B cell (primary cell): ENCODE results near the gene LRRC49. TPM values are rescaled to one million over a fixed set of nuclear protein-coding genes. Genes with fewer than 3 reads are reported as not detected.

Source experiments
- ATAC-seq: fragments of 200-7000 bp; cut with Tn5 transposase; one replicate; pipeline ENCODE4 v1.10.0; 2021; ENCODE audit warnings: low read depth, mild to moderate bottlenecking, moderate number of reproducible peaks, moderate library complexity
- CTCF ChIA-PET: fragments of 350-600 bp; sonication (Branson Sonifier 250); formaldehyde crosslinking; loops from one replicate; lab custom pipeline; 2021; ENCODE audit warnings: antibody characterized with exemption, inconsistent platforms; lab: Charles Lee
- POLR2A ChIA-PET: fragments of 350-600 bp; sonication (Branson Sonifier 250); formaldehyde crosslinking; loops from one replicate; lab custom pipeline; 2021; ENCODE audit warnings: antibody characterized with exemption; lab: Charles Lee
- DNase-seq: peaks from one replicate; pipeline ENCODE4 v3.0.0; 2013
- H2AFZ ChIP-seq: 2 replicates; pipeline ENCODE4 v1.6.1; 2012; ENCODE audit warnings: mild to moderate bottlenecking, low read depth, low read length; ENCODE audit not compliant: insufficient read depth, poor library complexity, severe bottlenecking
- H3K27ac ChIP-seq, 2 donors: 1 replicate in 1 of 2; 2 replicates in 1 of 2; pipeline ENCODE4 v1.5.1; 2012 to 2013; ENCODE audit warnings: low read length in 2 of 2, mild to moderate bottlenecking in 2 of 2, moderate library complexity in 1 of 2
- H3K27me3 ChIP-seq, 4 experiments: fragments of 200-600 bp in 1 of 4; sonication (generic) in 1 of 4; replicated peaks in 1 of 4; 1 replicate in 2 of 4; 2 replicates in 2 of 4; pipeline versions ENCODE4 v1.6.1 to v1.7.0; 2013 to 2016; ENCODE audit warnings: low read length in 3 of 4, mild to moderate bottlenecking in 2 of 4, mixed read lengths in 1 of 4, moderate library complexity in 1 of 4; ENCODE audit not compliant: insufficient read depth in 4 of 4, control insufficient read depth in 3 of 4; ENCODE audit errors: control extremely low read depth in 1 of 4
- H3K36me3 ChIP-seq, 2 experiments: replicated peaks in 1 of 2; 1 replicate in 1 of 2; 2 replicates in 1 of 2; pipeline versions ENCODE4 v1.6.1 to v1.7.1; 2013; ENCODE audit warnings: low read length in 1 of 2; ENCODE audit not compliant: insufficient read depth in 2 of 2, control insufficient read depth in 1 of 2; ENCODE audit errors: control extremely low read depth in 1 of 2, extremely low read depth in 1 of 2
- H3K4me1 ChIP-seq, 2 donors: fragments of 200-600 bp in 1 of 2; sonication (generic) in 1 of 2; 1 replicate in 1 of 2; 2 replicates in 1 of 2; pipeline versions ENCODE4 v1.5.1 to v1.6.1; 2013 to 2017; ENCODE audit warnings: low read length in 2 of 2; ENCODE audit not compliant: control insufficient read depth in 2 of 2, insufficient read depth in 2 of 2
- H3K4me2 ChIP-seq: replicated peaks from 2 replicates; pipeline ENCODE3; 2012; ENCODE audit warnings: mild to moderate bottlenecking, low read depth, low read length; ENCODE audit not compliant: poor library complexity, severe bottlenecking
- H3K4me3 ChIP-seq, 5 experiments: fragments of 200-600 bp in 1 of 5; sonication (generic) in 1 of 5; 1 replicate in 3 of 5; 2 replicates in 2 of 5; pipeline versions ENCODE4 v1.5.1 to v1.7.0; 2011 to 2016; ENCODE audit warnings: low read length in 4 of 5, mild to moderate bottlenecking in 4 of 5, low read depth in 2 of 5, control low read depth in 1 of 5, moderate library complexity in 1 of 5; ENCODE audit not compliant: insufficient read depth in 1 of 5; ENCODE audit errors: control extremely low read depth in 1 of 5, extremely low read depth in 1 of 5
- H3K79me2 ChIP-seq: fragments of 200-600 bp; sonication (generic); one replicate; pipeline ENCODE4 v1.6.0; 2016; ENCODE audit warnings: low read length; ENCODE audit not compliant: control insufficient read depth, insufficient read depth
- H3K9ac ChIP-seq: fragments of 200-600 bp; sonication (generic); 2 replicates; pipeline ENCODE4 v1.6.1; 2017; ENCODE audit warnings: mild to moderate bottlenecking, low read length, moderate library complexity
- H3K9me3 ChIP-seq, 3 donors: one replicate each; pipeline versions ENCODE4 v1.6.1 to v1.7.1; 2013; ENCODE audit warnings: low read length in 2 of 3; ENCODE audit not compliant: control insufficient read depth in 2 of 3, insufficient read depth in 1 of 3; ENCODE audit errors: control extremely low read depth in 1 of 3
- H4K20me1 ChIP-seq: 2 replicates; pipeline ENCODE4 v1.6.0; 2012; ENCODE audit warnings: mild to moderate bottlenecking, low read length; ENCODE audit not compliant: insufficient read depth, control insufficient read depth, poor library complexity, severe bottlenecking
- H3K27ac Mint-ChIP-seq: one replicate; pipeline ENCODE4 v1.8.0; 2021; ENCODE audit warnings: mixed read lengths
- H3K27me3 Mint-ChIP-seq: one replicate; pipeline ENCODE4 v1.8.0; 2021; ENCODE audit warnings: mixed read lengths
- H3K4me1 Mint-ChIP-seq: one replicate; pipeline ENCODE4 v1.8.0; 2021; ENCODE audit warnings: mixed read lengths
- H3K4me3 Mint-ChIP-seq: one replicate; pipeline ENCODE4 v1.8.0; 2021; ENCODE audit warnings: mixed read lengths
- H3K9me3 Mint-ChIP-seq: one replicate; pipeline ENCODE4 v1.8.0; 2022; ENCODE audit warnings: mixed read lengths; ENCODE audit not compliant: insufficient read depth
- EZH2 ChIP-seq: IDR thresholded peaks from 2 replicates; pipeline ENCODE4 v1.6.1; 2012; ENCODE audit warnings: borderline replicate concordance, low read depth, mild to moderate bottlenecking, moderate library complexity, low read length; ENCODE audit not compliant: insufficient read depth, poor library complexity, severe bottlenecking
- WGBS: methylation state at CpG from one replicate; pipeline ENCODE4 v1.1.5; 2013; ENCODE audit warnings: missing lambda C conversion rate; ENCODE audit not compliant: insufficient coverage; 5-methylcytosine and 5-hydroxymethylcytosine counted together
- intact Hi-C: fragments of 100-400 bp; cut with micrococcal nuclease; formaldehyde crosslinking; loops from one replicate; pipeline ENCODE4 v1.10.0; 2022
- polyA plus RNA-seq: library from polyadenylated mRNA; depleted of rRNA; stranded (reverse); fragments of >200 nt; gene quantifications from 2 replicates; pipeline ENCODE4 v1.2.3, GENCODE V29; 2012
- total RNA-seq, 2 donors: library from RNA; stranded (reverse); fragments of 120-200 nt in 1 of 2; gene quantifications; 1 replicate in 1 of 2; 2 replicates in 1 of 2; pipeline versions ENCODE4 v1.2.3 to v1.2.4, GENCODE V29; 2013 to 2022
- TF ChIP-seq, protein P1 (sequence below): fragments of 200-600 bp; IDR thresholded peaks from one replicate; pipeline ENCODE4 v1.8.0; 2022; ENCODE audit warnings: antibody characterized with exemption, mild to moderate bottlenecking

Gene LRRC49
- total and polyA plus RNA-seq, 2 donors (not counting 1 experiment from before 2014, with no cell fraction given) = 0.22 to 1.4 TPM

DNA sequence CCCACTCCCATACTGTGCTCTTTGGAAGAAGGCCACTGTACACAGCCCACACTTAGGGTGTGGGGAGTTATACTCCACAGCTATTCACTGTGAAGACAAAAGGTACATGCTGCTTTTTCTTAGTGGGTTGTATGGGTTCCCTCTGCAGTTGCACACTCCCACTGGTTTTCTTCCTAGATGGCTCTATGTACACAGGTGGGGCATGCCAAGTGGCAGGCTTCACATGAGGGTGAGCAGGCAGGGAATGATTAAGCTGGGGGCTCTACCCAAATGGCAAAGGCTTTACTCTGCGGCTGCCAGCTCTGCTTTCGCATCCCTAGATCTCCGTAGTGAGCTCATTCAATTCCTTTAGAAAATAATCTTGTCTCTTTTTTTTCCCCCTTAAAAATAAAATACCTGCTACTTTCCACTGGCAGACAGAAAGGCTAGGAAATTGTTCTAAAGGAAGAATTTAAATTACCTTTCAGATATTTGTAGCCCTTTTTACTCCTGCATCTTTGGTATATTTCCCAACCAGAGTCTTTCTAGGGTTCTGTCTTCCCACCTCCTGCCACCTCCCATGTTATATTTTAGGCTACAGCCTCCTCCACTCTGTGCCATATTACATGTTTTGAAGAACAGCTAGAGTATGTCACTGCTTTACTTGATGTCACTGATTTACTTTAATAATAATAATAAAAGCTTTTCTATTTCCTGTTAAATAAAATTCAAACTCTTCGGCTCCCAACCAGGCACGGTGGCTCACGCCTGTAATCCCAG is 46.8 kb upstream of the LRRC49 start:
- H3K4me3 ChIP-seq = no peak overlapping the region
- H3K36me3 ChIP-seq = no peaks in the 10 kb centered on the region
- H3K27ac Mint-ChIP-seq = no peak overlapping the region
- no peak overlapping the region for H2AFZ ChIP-seq
- no peaks in the 10 kb centered on the region for H3K4me1 ChIP-seq
- H3K27me3 Mint-ChIP-seq = peaks cover 40% of the 10 kb centered on the region
- no peak overlapping the region for H3K27ac ChIP-seq
- ChIA-PET POLR2A (no interaction called here), CTCF (no interaction called here)
- no peak overlapping the region for H3K4me3 Mint-ChIP-seq
- no peak overlapping the region for H3K4me2 ChIP-seq
- no peaks in the 10 kb centered on the region for H4K20me1 ChIP-seq
- intact Hi-C loops = no loop called here
- H3K9me3 Mint-ChIP-seq = no peaks in the 10 kb centered on the region
- H3K4me1 Mint-ChIP-seq = no peaks in the 10 kb centered on the region
- ATAC-seq = no peak
- TF ChIP-seq, protein P1, sequence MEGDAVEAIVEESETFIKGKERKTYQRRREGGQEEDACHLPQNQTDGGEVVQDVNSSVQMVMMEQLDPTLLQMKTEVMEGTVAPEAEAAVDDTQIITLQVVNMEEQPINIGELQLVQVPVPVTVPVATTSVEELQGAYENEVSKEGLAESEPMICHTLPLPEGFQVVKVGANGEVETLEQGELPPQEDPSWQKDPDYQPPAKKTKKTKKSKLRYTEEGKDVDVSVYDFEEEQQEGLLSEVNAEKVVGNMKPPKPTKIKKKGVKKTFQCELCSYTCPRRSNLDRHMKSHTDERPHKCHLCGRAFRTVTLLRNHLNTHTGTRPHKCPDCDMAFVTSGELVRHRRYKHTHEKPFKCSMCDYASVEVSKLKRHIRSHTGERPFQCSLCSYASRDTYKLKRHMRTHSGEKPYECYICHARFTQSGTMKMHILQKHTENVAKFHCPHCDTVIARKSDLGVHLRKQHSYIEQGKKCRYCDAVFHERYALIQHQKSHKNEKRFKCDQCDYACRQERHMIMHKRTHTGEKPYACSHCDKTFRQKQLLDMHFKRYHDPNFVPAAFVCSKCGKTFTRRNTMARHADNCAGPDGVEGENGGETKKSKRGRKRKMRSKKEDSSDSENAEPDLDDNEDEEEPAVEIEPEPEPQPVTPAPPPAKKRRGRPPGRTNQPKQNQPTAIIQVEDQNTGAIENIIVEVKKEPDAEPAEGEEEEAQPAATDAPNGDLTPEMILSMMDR = no peak
- TF ChIP-seq EZH2 = no peak
- peaks cover 0 to under 1% (median 0%) of the 10 kb centered on the region in 3 donors for H3K9me3 ChIP-seq
- no peaks in the 10 kb centered on the region for H3K79me2 ChIP-seq
- no peak overlapping the region for H3K9ac ChIP-seq
- H3K27me3 ChIP-seq = peaks cover 0 to 18% (median 0%) of the 10 kb centered on the region in 4 experiments
- no peak for DNase-seq
- 95% methylated on average over 5 of the region's 6 CpGs for WGBS

DNA sequence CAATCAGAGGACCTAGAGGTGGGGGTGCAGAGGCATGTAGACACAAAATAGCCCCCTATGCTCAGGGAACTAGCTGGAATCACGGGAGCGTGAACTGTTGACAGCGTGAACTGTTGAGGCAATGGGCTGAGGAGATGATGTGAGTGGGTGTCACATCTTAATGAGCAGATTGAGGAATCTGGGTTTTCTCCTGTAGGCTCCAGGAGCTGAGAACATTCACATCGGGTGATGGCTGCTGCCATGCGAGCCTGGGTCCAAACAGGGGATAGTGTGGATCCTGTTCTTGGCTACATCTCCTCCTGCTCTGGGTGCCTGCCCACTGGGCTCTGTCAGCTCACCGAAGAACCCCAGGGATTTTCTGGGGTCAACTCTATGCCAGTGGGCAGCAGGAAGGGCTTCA is 40.7 kb upstream of the LRRC49 start:
- ATAC-seq (no peak), DNase-seq (no peak)
- H3K9me3 Mint-ChIP-seq = no peaks in the 10 kb centered on the region
- H3K27me3 Mint-ChIP-seq = peaks cover 62% of the 10 kb centered on the region
- Histone ChIP-seq H3K4me2 (no peak overlapping the region), H3K36me3 (no peaks in the 10 kb centered on the region), H2AFZ (no peak overlapping the region), H3K27ac (no peak overlapping the region), H3K9ac (no peak overlapping the region), H3K27me3 (peaks cover 0 to 24% (median 20%) of the 10 kb centered on the region in 4 experiments), H3K4me3 (no peak overlapping the region), H3K9me3 (peaks cover 0 to 2% (median 0%) of the 10 kb centered on the region in 3 donors), H3K79me2 (no peaks in the 10 kb centered on the region), H3K4me1 (peaks cover 0 to 9% of the 10 kb centered on the region in 2 donors), H4K20me1 (no peaks in the 10 kb centered on the region)
- peaks cover 11% of the 10 kb centered on the region for H3K4me1 Mint-ChIP-seq
- H3K27ac Mint-ChIP-seq = no peak overlapping the region
- H3K4me3 Mint-ChIP-seq = no peak overlapping the region
- TF ChIP-seq EZH2 = no peak
- TF ChIP-seq, protein P1 = no peak
- intact Hi-C loops = no loop called here
- WGBS = 96% methylated on average over 6 of the region's 6 CpGs
- CTCF ChIA-PET = interaction anchor here (0.9 to 1.1 kb wide), 3 partner anchors 12 to 27 kb away, joined by 3 to 4 read pairs (median 3); no protein-coding TSS in a partner anchor
- POLR2A ChIA-PET = no interaction called here
